ENCODE data around the gene ADAMTS17.
A peak's percentile ranks its signal among the peaks of the same experiment; 100 is the strongest.

Gene ADAMTS17, protein sequence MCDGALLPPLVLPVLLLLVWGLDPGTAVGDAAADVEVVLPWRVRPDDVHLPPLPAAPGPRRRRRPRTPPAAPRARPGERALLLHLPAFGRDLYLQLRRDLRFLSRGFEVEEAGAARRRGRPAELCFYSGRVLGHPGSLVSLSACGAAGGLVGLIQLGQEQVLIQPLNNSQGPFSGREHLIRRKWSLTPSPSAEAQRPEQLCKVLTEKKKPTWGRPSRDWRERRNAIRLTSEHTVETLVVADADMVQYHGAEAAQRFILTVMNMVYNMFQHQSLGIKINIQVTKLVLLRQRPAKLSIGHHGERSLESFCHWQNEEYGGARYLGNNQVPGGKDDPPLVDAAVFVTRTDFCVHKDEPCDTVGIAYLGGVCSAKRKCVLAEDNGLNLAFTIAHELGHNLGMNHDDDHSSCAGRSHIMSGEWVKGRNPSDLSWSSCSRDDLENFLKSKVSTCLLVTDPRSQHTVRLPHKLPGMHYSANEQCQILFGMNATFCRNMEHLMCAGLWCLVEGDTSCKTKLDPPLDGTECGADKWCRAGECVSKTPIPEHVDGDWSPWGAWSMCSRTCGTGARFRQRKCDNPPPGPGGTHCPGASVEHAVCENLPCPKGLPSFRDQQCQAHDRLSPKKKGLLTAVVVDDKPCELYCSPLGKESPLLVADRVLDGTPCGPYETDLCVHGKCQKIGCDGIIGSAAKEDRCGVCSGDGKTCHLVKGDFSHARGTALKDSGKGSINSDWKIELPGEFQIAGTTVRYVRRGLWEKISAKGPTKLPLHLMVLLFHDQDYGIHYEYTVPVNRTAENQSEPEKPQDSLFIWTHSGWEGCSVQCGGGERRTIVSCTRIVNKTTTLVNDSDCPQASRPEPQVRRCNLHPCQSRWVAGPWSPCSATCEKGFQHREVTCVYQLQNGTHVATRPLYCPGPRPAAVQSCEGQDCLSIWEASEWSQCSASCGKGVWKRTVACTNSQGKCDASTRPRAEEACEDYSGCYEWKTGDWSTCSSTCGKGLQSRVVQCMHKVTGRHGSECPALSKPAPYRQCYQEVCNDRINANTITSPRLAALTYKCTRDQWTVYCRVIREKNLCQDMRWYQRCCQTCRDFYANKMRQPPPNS

DNA sequence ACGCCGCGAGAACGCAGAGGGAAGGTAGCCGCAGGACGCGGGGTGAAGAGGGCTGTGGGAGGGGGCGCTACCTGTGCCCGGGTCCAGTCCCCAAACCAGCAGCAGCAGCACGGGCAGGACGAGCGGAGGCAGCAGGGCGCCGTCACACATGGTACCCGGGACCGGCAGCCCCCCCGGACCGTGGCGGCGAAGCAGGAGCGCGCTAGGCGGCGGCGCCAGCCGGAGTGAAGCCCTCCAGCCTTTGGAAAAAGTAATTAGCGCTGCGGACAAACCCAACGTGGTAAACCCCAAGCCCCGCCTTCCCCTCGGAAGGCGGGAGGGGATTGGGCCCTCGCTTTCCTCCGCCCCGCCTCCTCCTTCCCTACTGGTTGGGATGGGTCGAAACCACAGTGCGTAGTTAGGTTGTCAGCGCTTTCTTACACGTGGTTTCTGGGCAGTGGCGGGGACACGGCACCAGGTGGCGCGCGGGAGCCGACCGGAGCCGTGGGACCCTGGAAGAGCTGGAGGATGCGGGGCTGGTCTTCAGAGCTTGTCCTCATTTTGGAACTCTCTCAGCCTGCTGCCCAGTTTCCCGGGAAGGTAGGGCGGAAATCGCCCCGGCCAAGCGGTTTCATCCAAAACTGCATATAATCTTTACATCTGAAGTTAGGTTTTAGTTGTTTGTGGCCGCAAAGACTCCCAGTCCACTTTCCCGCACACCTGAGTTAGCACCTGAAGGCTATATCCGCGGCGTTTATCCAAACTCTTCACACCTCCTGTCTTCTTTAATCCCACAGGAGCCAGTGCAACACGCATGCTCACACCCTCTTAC is at the start of gene ADAMTS17:
Gene ADAMTS17 (minus strand): TSS at position 226 of the 811 bp plus-strand sequence. CDS start 76 bp downstream, at position 150.
- DNase-seq = peak; percentile 69

DNA sequence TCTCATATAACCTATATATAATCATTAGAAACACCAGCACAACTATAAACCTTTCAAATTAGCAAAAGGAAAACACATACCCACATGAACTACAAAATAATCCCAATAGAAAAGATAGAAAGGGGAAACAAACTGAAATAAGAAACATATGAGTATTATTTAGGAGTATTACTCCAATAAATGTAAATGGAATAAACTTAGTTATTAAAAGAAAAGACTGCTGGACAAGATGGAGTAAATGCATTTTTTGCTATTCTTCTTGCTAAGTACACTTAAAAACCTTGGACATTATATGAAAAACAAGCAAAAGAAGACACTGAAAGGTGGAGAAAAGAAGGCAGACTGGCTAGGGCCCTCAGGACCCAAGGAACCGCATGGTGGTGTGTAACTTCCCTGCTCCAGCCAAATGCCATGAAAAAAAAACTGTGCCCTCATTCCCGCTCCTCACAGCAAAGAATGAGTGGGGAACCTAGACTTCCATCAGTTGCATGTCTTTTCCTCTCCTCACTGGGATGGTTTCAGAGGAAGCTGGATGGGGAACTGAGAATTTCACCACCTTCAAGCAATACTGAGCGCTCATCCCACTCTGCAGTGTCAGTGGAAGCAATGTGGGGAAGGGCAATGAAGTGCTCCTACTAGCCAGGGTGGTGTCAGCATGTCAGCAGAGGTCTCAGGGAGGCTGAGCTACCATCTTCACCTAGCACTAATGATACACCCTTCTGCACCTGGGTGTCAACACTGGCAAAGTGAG is 43.7 kb upstream of the ADAMTS17 start:
- DNase-seq = no peak

DNA sequence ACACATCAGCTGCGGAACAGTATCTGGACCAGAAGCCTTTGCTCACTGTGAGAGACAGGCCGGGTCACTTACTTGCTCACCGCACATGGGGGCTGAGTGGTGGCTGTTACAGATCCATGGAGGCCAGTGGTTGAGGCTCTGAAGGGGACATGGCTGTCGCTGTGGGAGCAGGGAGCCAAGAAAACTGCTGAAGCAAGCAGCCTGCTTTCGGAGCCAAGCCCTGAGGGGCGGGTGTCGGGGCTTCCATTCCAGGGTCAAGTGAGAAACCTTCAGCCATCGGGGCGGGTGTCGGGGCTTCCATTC is 42.3 kb upstream of the ADAMTS17 start:
- DNase-seq = no peak

DNA sequence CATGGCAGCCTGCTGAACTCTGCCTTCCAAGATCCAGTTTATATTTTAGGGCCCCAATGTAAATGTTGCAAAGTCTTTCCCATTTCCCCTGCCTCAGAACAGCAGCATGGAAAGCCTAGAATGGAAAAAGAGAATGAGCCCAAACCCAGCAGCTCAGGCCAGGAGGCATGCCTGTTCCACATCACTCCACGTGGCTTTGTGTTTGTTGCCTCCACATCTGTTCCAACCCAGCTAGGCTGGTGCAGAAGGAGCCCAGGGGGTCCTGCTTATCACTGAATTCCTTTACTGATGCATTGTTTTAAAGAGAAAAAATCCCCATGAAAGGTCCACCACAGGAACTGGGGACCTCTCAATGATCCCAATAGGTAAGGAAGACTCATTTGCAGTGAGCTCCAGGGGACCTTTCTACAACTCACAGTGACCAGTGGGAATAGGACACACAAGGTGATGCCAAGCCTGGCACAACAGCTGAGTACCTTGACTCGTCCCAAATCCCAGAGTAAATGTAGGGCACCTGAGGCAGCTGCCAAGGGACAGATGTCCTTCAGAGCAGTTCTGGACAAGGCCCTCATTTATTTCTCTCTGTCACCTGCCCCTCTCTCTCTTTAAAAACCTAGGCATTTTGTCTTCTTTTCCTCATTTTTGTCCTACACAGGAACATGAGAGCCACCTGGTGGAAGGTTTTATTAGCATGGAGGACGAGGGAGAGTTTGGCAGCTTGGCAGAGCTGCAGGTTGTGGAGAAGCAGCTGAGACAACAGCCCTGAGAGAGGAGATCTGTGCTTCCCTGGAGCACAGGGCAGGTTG is 41.7 kb upstream of the ADAMTS17 start:
- no peak for DNase-seq

DNA sequence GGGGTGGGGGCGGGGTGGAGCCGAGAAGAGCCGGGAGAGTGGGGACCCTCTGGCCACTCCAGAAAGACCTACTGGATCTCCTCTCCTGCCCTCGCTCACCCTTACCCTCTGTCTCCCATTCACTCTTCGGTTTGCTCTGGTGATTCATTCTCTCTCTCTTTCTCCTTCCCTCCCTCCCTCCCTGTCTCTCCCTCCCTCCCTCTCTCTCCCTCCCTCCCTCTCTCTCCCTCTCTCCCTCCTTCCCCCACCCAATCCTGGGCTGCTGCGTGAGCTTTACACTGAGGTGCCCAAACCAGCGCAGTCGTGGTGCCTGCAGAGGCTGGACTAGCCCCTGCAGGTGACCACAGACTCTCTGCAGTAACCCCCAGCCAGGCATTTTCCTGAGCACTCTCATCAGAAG is 32.2 kb upstream of the ADAMTS17 start:
- DNase-seq = no peak

DNA sequence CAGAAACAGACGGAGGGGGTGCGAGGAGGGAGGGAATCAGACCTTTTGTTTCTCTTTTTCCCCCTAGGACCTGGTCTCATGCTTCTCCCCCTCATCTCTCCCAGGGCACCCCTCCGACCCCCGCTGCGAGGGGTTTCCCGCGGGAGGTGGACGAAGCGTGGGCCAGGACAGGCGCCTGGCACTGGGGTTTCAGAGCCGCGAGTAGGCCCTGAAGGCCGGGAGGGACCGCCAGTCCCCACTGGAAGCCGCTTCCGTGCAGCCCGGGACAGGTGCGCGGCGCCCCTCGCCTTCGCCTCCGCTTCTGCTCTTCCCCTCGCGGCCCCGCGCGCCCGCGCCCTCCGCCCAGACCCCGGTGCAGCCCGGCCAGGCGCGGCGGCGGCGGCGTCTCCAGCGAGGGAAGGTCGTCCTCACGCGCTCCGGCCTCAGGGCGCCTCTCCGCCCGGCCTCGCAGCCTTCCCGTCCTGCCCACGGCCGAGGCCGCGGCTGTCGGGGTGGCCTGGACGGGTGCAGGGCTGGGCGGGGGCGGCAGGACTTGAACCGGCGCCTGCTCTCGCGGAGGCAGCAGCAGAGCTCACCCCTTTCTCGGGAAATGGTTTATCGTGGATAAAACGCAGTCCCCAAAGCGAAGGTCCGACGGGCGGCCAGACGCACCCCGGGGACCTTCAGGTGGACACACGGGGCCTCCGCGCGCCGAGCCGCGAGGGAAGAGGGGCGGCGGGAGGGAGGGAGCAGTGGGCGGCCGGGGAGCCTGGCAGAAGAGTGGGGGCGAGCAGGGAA is 31.5 kb upstream of the ADAMTS17 start:
- no peak for DNase-seq

DNA sequence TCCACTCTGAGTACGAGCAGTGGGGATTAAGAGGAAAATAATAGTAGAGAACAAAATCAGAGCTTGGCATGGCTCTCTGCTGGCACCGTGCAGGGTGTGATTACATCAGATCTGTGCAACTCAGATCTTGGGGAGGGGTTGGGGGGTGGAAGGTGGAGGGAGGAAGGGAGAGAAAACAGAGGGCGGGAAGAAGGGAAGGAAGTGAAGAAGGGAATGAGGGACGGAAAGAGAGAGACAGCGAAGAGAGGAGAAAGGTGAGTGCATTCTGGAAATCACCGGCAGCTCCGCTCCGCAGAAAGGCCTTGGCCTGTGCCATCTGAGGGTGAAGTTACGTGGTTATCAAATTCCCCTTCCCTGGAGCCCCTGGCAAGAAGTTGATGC is 31.0 kb upstream of the ADAMTS17 start:
- no peak for DNase-seq

DNA sequence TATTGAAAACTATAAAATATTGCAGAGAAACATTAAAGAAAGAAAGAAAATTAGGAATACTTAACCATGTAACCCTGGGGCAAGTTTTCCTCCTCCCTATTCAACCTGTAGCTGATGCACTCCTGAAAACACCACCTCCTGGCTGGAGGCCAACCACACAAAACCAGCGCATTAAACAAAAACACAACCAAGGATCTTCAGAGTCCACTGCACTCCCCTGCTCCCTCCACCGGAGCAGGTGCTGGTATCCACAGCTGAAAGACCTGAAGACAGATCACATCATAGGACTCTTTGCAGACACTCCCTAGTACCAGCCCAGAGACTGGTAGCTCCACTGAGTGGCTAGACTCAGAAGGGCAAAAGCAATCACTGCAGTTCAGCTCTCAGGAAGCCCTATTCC is 13.6 kb upstream of the ADAMTS17 start:
- DNase-seq = no peak

DNA sequence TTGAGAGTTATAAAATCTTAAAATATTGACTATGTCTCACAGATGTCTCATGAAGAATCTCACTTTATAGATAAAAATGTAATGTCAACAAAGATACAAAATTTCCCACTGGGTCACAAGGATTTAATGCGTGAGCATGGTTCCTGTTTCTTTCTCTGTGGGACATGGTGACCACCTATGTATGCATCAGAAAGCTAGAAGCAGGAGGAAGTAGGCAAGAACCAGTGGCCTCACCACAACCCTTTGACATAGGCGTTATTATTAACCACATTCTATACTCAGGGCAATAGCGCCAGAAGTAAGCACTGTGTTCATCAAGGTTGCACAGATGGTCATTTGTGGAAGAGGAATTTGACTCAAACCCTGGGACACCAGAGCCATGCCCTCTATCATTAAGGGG is 11.7 kb upstream of the ADAMTS17 start:
- no peak for DNase-seq

DNA sequence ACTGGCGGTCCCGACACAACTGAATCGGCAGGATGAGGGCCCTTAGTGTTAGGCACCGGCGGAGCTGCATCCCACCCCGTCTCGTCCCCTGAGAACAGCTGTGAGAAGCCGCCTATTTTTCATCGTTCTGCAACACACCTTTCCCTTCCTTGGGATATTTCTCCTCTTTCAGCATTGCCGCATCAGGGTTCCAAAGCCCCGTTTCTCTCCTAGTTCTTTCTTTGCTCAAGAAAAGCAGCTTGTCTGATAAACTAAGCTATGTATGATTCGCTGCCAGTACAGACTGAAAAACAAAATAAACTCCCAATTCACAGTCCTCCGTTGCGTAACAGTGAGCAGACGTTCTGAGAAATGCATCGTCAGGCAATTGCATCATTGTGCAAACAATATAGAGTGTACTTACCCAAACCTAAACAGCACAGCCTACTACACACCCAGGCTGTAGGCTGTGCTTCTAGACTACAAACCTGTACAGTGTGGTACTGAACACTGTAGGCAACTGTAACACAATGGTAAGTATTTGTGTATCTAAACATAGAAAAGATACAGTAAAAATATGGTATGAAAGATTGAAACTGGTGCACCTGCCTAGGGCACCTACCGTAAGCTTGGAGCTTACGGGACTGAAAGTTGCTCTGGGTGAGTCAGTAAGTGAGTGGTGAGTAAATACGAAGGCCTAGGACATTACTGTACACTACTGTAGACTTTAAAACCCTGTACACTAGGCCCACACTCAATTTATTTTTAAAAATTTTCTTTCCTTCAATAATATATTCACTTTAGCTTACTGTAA is 8.9 kb upstream of the ADAMTS17 start:
- no peak for DNase-seq

DNA sequence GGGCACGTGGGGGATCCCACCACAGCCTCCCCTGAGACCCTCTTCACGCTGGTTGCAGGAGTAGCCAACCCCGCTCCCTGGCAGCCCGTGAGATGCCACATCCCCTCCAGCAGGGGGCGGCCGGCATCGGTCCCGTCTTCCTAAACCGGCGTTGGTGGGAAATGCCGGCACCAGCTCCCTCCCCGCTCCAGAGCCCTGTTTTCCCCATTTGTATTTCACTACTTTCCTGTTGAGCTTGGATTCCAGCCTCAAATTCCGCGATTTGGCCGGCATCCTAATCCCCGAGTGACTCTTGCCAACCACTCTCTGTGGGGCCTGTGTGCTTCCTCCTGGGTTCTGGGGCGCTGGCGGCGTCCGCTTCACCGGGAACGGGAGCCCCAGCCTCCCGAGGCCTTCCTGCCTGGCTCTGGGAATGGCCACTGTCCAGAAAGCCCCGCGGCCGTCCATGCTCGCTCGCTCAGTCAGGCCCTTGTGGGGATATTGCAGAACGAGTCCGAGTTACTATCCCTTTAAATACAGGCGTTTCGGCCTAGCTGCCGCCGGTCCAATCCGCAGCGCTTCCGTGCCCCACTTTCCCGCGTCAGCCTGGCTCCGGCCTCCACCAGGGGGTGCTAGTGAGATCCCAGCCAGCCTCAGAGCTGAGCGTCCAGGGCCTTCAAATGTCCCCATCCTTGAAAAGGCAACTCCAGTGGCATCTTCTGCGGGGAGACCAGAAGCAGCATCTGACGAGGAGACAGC is 8.1 kb upstream of the ADAMTS17 start:
- peak; percentile 78 for DNase-seq

DNA sequence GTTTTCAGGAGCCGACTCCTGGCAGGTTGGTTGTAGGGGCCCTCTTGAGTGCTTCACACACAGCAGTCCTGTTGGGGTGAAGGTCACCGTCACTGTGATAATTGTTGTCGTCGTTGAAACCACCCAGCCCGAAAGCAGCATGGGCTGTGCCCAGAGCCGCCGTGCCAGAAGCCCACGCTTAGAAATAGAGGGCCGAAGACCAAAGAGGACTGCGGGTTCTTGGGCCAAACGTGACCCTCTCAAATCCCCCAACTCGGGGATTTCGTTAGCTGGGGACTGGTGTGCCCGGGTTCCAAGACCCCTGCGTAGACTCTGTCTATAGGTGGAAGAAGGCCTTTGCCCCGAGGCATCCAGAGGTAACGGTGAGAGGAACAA is 7.5 kb upstream of the ADAMTS17 start:
- no peak for DNase-seq

DNA sequence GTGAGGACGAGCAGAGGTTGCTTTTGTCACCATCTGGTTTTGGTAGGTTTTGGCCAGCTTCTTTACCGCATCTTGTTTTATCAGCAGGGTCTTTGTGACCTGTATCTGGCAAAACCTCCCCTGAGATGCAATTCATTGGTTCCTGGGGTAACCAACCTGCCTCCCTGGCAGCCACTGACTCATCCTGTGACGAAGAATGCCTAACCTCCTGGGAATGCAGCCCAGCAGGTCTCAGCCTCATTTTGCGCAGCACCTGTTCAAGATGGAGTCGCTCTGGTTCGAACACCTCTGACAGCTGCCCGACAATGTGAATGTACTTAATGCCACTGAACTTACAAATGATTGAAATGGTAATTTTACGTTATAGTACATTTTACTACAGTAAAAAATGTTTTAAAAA is 6.8 kb upstream of the ADAMTS17 start:
- no peak for DNase-seq

DNA sequence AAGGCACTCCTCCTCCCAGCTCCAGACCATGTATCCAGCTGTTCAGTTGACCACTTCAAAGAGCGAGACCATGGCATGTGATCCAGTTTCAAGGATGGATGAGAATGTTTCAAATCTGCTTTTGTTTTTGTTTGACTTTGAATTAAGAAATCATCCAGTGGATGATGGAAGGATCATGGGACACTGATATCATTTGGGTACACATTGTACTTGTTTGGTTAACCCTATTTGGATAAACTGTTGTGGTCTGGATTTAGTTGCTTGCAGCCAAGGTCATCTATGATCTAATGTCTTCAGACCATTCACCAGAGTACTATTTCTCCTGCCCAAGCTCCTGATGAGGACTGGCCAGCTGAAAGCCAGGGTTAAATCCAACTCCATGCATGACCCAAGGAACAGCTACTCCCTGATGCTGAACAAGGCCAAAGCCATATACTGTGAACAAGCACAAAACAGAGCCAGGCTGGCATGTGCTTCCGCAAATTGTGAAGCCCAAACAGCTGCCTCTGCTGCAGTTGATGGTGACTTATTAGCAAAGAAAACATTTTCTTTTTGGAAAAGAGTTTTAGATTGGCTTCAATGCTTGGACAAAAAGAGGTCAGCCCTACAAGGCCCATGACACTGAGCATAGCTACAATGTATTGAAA is 5.2 kb upstream of the ADAMTS17 start:
- no peak for DNase-seq

DNA sequence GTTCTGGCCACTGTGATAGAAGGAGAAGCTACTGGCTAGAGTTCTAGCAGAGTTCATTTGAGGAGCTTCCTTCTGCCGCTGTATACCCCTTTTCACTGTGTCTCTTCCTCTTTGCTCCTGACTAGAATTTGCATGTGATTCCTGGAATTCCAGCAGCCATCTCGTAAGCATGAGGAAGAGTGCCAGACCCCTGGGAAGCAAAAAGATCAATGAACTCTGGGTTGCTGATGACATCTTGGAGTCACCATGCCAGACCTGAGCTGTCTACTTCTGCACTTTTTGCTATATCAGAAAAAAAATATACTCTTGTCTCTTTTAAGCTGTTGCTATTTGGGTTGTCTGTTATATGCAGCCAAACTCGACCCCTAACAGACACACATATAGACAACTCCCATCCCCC is 3.7 kb upstream of the ADAMTS17 start:
- DNase-seq = no peak

DNA sequence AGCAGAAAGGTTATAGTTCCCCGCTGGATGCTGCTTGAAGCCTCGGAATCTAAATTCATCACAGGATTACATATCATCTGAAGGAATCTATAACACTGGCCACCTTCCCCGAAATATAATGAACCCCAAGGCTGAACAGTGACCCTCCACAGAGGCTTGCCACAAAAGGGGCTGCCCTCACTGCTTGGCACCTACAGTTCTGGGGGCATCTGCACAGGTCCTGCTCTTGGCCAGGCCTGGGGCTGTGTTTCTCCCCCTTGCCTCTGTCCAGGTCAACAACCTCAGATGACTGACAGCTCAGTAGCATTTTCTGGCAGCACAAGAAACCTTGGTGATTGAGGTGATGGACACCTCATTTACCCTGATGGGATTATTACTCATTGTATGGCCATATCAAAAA is 1.5 kb upstream of the ADAMTS17 start:
- DNase-seq = no peak

DNA sequence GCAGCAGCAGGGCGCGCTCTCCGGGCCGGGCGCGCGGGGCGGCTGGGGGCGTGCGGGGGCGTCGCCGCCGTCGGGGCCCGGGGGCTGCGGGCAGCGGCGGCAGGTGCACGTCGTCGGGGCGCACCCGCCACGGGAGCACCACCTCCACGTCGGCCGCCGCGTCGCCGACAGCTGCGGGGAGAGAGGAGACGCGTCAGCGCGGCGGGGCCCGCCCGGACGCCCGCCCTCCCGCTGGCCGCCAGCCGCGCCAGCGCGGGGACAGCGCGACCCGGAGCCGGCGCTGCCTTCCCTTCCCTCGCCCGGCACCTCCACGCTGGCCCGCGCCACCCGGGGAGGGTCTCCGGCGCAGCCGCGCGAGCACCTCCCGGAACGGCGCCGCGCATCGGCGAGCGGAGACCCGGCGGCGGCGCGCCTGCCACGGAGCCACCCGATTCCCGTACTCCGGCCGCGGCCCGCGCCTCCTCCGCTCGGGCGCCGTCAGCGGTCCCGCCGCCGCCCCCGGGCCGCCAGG is 481 bp downstream of the ADAMTS17 start:
- no peak for DNase-seq

DNA sequence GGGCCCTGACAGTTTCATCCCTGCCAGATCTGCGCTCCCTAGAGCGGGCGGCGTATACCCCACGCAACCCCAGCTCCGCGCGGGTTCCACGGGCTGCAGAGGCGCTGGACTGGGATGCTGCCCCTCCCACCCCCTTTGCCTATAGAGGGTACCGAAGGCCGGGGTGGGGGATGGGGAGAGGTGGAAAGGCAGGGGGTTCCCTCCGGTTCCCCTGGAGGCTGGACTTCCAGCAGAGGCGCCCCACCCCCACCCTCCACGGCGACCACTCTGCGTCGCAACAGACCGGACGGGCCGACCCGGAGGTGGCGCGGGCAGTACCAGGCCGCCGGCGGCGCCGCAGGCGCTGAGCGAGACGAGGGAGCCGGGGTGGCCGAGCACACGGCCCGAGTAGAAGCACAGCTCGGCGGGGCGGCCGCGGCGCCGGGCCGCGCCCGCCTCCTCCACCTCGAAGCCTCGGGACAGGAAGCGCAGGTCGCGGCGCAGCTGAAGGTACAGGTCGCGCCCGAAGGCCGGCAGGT is 995 bp downstream of the ADAMTS17 start:
- no peak for DNase-seq
